GM13977 (cell line): ENCODE measurements around the gene MPDZ.

Source experiments
- DNase-seq: peaks from one replicate; pipeline ENCODE4 v3.0.0; 2012; ENCODE audit warnings: low spot score
- CTCF ChIP-seq: IDR thresholded peaks from 2 replicates; pipeline ENCODE4 v1.5.1; 2012; ENCODE audit warnings: mild to moderate bottlenecking, control low read depth; ENCODE audit not compliant: insufficient read depth; ENCODE audit errors: extremely low read depth, missing control alignments
- in situ Hi-C: fragments of 300-500 bp; cut with MboI; formaldehyde crosslinking; loops from one replicate; pipeline ENCODE4 v1.12.0; 2022; ENCODE audit warnings: low sequenced_read_pairs, low pct_unique_long_range_greater_than_20kb, mixed read lengths, inconsistent platforms; ENCODE audit not compliant: unreplicated experiment

The MPDZ gene

GRCh38 chr9:13163946-13164345 is 115.5 kb downstream of the MPDZ start:
- DNase-seq: no peak
- TF ChIP-seq CTCF: no peak
- in situ Hi-C loops: no loop called here

GRCh38 chr9:13163287-13163686 is 116.2 kb downstream of the MPDZ start:
- DNase-seq: no peak
- no peak for TF ChIP-seq CTCF
- in situ Hi-C loops: no loop called here

GRCh38 chr9:13160051-13160450 is 119.4 kb downstream of the MPDZ start:
- no peak for TF ChIP-seq CTCF
- in situ Hi-C loops: no loop called here
- DNase-seq: no peak

GRCh38 chr9:13158986-13159385 is 120.5 kb downstream of the MPDZ start:
- no peak for DNase-seq
- in situ Hi-C loops: no loop called here
- TF ChIP-seq CTCF: no peak

- DNase-seq: no peak
- in situ Hi-C loops: no loop called here
- no peak for TF ChIP-seq CTCF
Measured at GRCh38 chr9:13151489-13151888, 128.0 kb downstream of the MPDZ start.

GRCh38 chr9:13149454-13149853 is 130.0 kb downstream of the MPDZ start:
- in situ Hi-C loops: no loop called here
- no peak for DNase-seq
- TF ChIP-seq CTCF: no peak

- in situ Hi-C loops: no loop called here
- no peak for TF ChIP-seq CTCF
- no peak for DNase-seq
Measured at GRCh38 chr9:13146840-13147239, 132.7 kb downstream of the MPDZ start.
